A673 (cell line): ENCODE data around the gene ATXN1L. TPM values are rescaled to one million over a fixed set of nuclear protein-coding genes. Genes with fewer than 3 reads are reported as not detected.

Experiments used
- BruUV-seq: library from RNA; stranded (reverse); fragments of 400-500 nt; replicated peaks from 2 replicates; lab custom pipeline; 2021; lab: Mats Ljungman, UMichigan
- CTCF ChIA-PET: fragments of 300-600 bp; sonication (Branson Sonifier 250); formaldehyde crosslinking; loops from one replicate; lab custom pipeline; 2022; ENCODE audit warnings: antibody characterized with exemption; lab: Charles Lee
- POLR2A ChIA-PET: fragments of 300-600 bp; sonication (Branson Sonifier 250); formaldehyde crosslinking; loops from one replicate; lab custom pipeline; 2022; ENCODE audit warnings: antibody characterized with exemption; ENCODE audit not compliant: low non-redundant PET; lab: Charles Lee
- DNase-seq: peaks from one replicate; pipeline ENCODE4 v3.0.0-alpha.2; 2015; ENCODE audit warnings: low spot score
- H3K27ac ChIP-seq: fragments of 200-600 bp; sonication (generic); 2 replicates; pipeline ENCODE4 v1.5.1; 2016; ENCODE audit warnings: mixed run types, low read depth, mild to moderate bottlenecking, mixed read lengths, antibody characterized with exemption, low read length; ENCODE audit not compliant: poor library complexity, severe bottlenecking
- H3K27me3 ChIP-seq: fragments of 200-600 bp; sonication (generic); replicated peaks from 2 replicates; pipeline ENCODE4 v1.6.1; 2017; ENCODE audit warnings: mixed run types, low read depth, mild to moderate bottlenecking, mixed read lengths, antibody characterized with exemption, low read length; ENCODE audit not compliant: insufficient read depth, poor library complexity
- H3K36me3 ChIP-seq: fragments of 200-600 bp; sonication (generic); 2 replicates; pipeline ENCODE4 v1.6.1; 2016; ENCODE audit warnings: mixed run types, mild to moderate bottlenecking, mixed read lengths, antibody characterized with exemption, low read length; ENCODE audit not compliant: insufficient read depth, poor library complexity, severe bottlenecking
- H3K4me1 ChIP-seq: fragments of 200-600 bp; sonication (generic); 2 replicates; pipeline ENCODE4 v1.6.1; 2017; ENCODE audit warnings: mixed run types, mild to moderate bottlenecking, mixed read lengths, antibody characterized with exemption, low read length; ENCODE audit not compliant: insufficient read depth, poor library complexity, severe bottlenecking
- H3K4me3 ChIP-seq: fragments of 200-600 bp; sonication (generic); 2 replicates; pipeline ENCODE4 v1.5.1; 2016; ENCODE audit warnings: low read depth, mixed run types, mild to moderate bottlenecking, mixed read lengths, low read length; ENCODE audit not compliant: poor library complexity, severe bottlenecking
- H3K9me3 ChIP-seq: fragments of 200-600 bp; sonication (generic); 2 replicates; pipeline ENCODE4 v1.6.1; 2016; ENCODE audit warnings: mixed run types, low read depth, mild to moderate bottlenecking, mixed read lengths, antibody characterized with exemption, low read length; ENCODE audit not compliant: poor library complexity, severe bottlenecking
- CTCF ChIP-seq: fragments of 300-800, 200-600 bp; sonication (generic); conservative IDR thresholded peaks from 2 replicates; pipeline ENCODE4 v1.5.1; 2017; ENCODE audit warnings: low read depth, mild to moderate bottlenecking, antibody characterized with exemption, low read length, moderate library complexity, mixed read lengths
- EZH2 ChIP-seq: fragments of 200-600 bp; sonication (generic); IDR thresholded peaks from 2 replicates; pipeline ENCODE4 v1.6.1; 2017; ENCODE audit warnings: borderline replicate concordance, low read depth, mild to moderate bottlenecking, mixed read lengths, antibody characterized with exemption, low read length; ENCODE audit not compliant: poor library complexity, severe bottlenecking
- intact Hi-C: fragments of 100-400 bp; cut with micrococcal nuclease; formaldehyde crosslinking; loops from one replicate; pipeline ENCODE4 v1.10.0; 2022; ENCODE audit not compliant: unreplicated experiment
- total RNA-seq: library from RNA; stranded (reverse); gene quantifications from 2 replicates; pipeline ENCODE4 v1.2.3, GENCODE V29; 2021

The ATXN1L gene
- total RNA-seq, 1 experiment from 2014 or later: 26.6 TPM

- TF ChIP-seq CTCF (no peak), EZH2 (no peak)
- Histone ChIP-seq H3K9me3 (no peaks in the 10 kb centered on the region), H3K27ac (no peak overlapping the region), H3K4me1 (peaks cover 10% of the 10 kb centered on the region), H3K27me3 (no peaks in the 10 kb centered on the region), H3K4me3 (no peak overlapping the region), H3K36me3 (peaks cover 35% of the 10 kb centered on the region)
- ChIA-PET POLR2A (no interaction called here), CTCF (no interaction called here)
- intact Hi-C loops: no loop called here
- no TSS peak for BruUV-seq
- DNase-seq: no peak
Measured at GRCh38 chr16:71848622-71849021, 2.8 kb downstream of the ATXN1L start.

GRCh38 chr16:71851746-71852145, 6.0 kb downstream of the ATXN1L start:
- H3K27me3 ChIP-seq: no peaks in the 10 kb centered on the region
- intact Hi-C loops: no loop called here
- H3K4me3 ChIP-seq: no peak overlapping the region
- TF ChIP-seq EZH2 (no peak), CTCF (no peak)
- no peak for DNase-seq
- no TSS peak for BruUV-seq
- CTCF ChIA-PET: interaction anchor here (0.7 kb wide), 1 partner anchor 110 kb away, joined by 3 read pairs; no protein-coding TSS in a partner anchor
- H3K9me3 ChIP-seq: no peaks in the 10 kb centered on the region
- peaks cover 35% of the 10 kb centered on the region for H3K36me3 ChIP-seq
- no peak overlapping the region for H3K27ac ChIP-seq
- H3K4me1 ChIP-seq: peaks cover 9% of the 10 kb centered on the region
- POLR2A ChIA-PET: no interaction called here

- no TSS peak for BruUV-seq
- CTCF ChIA-PET: interaction anchor here (0.7 kb wide), 1 partner anchor 109 kb away, joined by 3 read pairs; no protein-coding TSS in a partner anchor
- intact Hi-C loops: no loop called here
- H3K27ac ChIP-seq: no peak overlapping the region
- no peaks in the 10 kb centered on the region for H3K27me3 ChIP-seq
- DNase-seq: no peak
- H3K9me3 ChIP-seq: no peaks in the 10 kb centered on the region
- H3K4me1 ChIP-seq: peaks cover 5% of the 10 kb centered on the region
- no peak overlapping the region for H3K4me3 ChIP-seq
- TF ChIP-seq CTCF: no peak
- TF ChIP-seq EZH2: no peak
- POLR2A ChIA-PET: no interaction called here
- peaks cover 35% of the 10 kb centered on the region for H3K36me3 ChIP-seq
Measured at GRCh38 chr16:71852158-71852557, 6.4 kb downstream of the ATXN1L start.
